RKO (cell line): ENCODE data around the gene DPP6.
"Not testable (repeated sequence)": the region's sequence is repeated elsewhere in the genome, so short reads cannot be mapped to it uniquely, and the experiment has no call there.

Experiments used
- DNase-seq: peaks from one replicate; pipeline ENCODE4 v3.0.0-alpha.2; 2016; ENCODE audit warnings: low spot score

The DPP6 gene

DNA sequence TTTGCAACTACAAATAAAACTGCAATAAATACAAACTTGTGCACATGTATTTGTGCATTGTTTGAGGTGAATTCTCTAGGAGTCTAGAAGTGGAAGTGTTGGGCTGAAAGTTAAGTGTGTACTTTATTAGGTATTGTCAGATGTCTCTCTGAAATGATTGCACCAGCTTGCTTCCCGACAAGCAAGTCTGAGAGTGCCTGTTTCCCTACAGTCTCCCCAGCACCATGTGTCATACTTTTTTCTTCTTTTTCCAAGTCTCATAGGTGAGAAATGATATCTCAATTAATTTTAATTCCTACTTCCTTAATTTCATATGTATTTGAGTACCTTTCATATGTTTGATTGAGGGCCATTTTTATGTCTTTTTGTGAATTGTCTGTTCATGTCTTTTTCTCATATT is 614.6 kb downstream of the DPP6 start:
- no peak for DNase-seq

- peak; percentile 32 for DNase-seq
These were observed 620.6 kb downstream of the DPP6 start for GRCh38 chr7:154672659-154673415.

GRCh38 chr7:154674191-154674590 is 622.0 kb downstream of the DPP6 start:
- no peak for DNase-seq

- no peak for DNase-seq
These were observed 623.4 kb downstream of the DPP6 start for GRCh38 chr7:154675560-154675959.

DNA sequence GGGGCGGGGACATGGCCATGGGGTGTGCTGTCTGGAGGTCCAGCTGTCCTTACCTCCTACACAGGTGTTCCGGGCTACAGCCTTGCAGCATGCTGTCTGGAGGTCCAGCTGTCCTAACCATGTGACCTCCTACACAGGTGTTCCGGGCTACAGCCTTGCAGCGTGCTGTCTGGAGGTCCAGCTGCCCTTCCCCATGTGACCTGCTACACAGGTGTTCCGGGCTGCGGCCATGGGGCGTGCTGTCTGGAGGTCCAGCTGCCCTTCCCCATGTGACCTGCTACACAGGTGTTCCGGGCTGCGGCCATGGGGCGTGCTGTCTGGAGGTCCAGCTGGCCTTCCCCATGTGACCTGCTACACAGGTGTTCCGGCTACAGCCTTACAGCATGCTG is 623.8 kb downstream of the DPP6 start:
- DNase-seq: not testable (repeated sequence)

- DNase-seq: no peak
These were observed 624.4 kb downstream of the DPP6 start for GRCh38 chr7:154676422-154677073.

GRCh38 chr7:154677454-154677853 is 625.3 kb downstream of the DPP6 start:
- DNase-seq: no peak

- DNase-seq: not testable (repeated sequence)
These were observed 625.9 kb downstream of the DPP6 start for GRCh38 chr7:154678001-154678550.

DNA sequence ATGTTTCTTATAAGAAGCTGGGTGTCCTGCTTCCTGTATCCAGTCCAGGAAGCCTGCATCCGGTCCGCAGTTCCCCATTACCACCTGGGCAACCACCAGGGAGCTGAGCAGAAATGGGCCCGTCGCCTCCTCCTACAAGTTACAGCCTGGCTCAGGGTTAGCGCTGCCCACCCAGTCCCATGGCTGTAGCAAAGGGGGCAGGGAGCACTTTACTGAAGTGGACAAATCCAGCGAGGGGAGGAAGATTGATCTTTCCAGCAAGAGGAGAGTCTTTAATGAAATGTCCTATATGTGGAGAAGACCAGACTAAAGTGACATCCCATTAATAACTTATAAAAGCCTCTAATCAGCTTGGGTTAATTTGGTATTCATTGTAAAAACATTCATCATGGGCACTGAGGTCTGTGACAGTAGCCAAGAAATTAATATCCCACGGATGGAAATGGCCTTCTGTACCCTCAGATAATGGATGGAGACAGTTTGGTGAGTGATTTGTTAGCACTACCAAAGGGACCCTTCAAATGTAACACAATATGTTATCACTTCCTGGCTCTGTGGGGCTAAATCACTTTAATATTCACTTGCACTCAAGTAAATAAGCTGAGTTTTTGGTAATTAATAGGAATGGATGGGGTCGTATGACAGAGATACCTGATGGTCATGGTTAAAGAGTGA is 627.3 kb downstream of the DPP6 start:
- DNase-seq: no peak

DNA sequence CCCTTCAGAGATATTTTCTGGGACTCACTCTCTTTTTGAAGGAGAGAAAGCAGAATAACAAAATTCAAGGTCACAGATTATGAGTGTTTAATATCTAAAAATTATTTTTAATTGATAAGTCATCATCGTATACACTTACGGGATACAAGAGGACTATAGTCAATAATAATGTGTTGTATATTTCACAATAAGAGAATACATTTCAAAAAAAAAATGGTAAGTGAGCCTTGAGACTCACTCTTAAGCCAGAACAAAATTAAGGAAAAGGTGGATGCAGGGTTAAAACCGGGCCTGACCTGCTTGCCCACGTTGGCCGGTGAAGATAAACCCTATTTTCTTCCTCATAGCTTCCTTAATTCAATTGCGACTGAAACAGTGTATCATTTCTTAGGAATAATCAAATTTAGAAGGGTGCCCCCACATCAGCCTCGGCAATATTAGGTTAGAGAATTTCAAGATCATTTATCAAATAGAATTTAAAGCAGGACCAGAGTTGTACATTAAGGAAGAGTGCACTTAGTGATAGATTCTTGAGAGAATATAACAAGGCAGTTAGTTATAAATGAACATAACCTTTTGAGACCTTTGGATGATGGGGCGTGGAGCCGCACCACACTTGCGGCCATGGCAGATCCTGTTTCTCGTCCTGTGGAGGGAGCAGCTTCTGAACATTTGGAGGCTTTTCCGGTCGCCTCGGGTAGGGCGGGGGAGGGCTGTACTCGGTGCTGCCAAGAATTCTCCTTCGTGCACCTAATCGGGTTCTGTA is 628.9 kb downstream of the DPP6 start:
- no peak for DNase-seq

GRCh38 chr7:154682003-154682402 is 629.8 kb downstream of the DPP6 start:
- DNase-seq: no peak

GRCh38 chr7:154684666-154685563 is 632.7 kb downstream of the DPP6 start:
- DNase-seq: no peak

DNA sequence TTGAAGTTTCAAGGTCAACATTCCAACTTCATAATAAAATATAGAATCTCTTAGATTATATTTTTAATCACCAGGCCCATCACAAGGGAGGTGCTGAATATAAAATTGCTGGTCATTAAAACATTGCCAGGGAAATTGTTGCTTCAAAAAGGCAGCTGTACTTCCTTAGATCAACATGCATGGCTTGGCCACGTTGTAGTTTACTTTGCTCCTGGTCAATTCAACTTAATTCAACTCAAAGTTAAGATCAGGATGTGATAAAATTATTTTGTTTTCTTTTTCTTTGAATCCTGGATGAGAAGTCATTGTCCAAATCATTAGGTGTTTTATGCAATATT is 633.3 kb downstream of the DPP6 start:
- no peak for DNase-seq

GRCh38 chr7:154686305-154686704 is 634.1 kb downstream of the DPP6 start:
- no peak for DNase-seq

GRCh38 chr7:154688952-154689351 is 636.8 kb downstream of the DPP6 start:
- no peak for DNase-seq

DNA sequence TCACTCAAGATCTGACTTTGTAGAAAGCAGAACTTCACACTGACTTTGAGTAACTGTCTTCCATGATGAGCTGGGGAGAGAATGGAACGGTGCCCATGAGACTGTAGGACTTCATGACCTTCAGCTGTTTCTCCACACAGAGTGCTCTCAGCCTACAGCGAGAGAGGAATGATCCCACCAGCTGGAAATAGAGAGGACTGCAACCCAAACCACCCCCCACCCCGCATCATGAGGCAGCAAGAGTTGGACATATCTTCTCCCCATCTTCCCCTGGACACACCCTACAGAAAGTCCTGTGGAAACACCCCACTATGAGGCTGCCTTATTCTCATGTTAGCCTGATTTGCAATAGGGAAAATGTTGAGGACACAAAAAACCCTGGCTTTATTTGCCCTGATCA is 638.2 kb downstream of the DPP6 start:
- no peak for DNase-seq

DNA sequence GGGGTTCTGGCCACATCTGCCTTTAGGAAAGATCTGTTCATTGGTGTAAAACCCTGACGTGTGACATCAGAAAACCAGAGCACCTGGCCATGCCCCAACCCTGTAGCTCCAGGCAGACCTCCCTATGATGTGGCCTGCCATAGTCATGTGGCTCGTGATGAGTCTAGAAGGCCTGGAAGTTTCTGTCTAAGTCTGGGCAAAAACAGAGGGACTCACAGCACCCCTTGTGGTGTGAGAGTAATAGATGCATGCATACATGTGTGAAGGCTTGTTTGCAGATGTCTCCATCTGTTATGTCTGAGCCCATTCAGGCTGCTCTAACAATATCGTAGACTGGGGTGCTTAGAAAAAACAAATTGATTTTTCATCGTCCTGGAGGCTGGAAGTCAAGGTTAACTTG is 641.5 kb downstream of the DPP6 start:
- DNase-seq: no peak

- no peak for DNase-seq
These were observed 643.6 kb downstream of the DPP6 start for GRCh38 chr7:154695836-154696235.

- no peak for DNase-seq
These were observed 644.4 kb downstream of the DPP6 start for GRCh38 chr7:154696556-154696955.

GRCh38 chr7:154698726-154699291 is 646.6 kb downstream of the DPP6 start:
- DNase-seq: no peak

DNA sequence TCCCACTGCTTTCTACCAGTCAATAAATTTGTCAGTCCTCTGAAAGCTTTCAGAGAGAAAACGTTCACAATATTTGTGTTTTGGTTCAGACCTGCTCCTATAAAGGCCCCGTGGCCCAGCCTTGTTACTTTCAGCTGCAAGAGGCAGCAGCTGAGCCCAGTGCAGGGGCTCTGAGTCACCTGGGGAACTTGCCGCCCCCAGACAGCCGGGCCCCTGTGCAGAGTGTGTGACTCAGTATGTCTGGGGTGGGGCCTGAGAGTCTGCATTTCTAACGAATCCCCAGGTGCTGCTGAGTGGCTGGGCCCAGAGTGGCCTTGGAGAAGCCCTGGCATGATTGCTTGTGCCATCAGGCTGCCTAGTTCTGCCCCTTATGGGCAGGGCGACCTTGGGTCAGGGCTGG is 647.2 kb downstream of the DPP6 start:
- DNase-seq: no peak
